NCI-H128 (cell line): ENCODE measurements around the gene RHOH.
A peak's percentile ranks its signal among the peaks of the same experiment; 100 is the strongest.
"Not testable (repeated sequence)": the region's sequence is repeated elsewhere in the genome, so short reads cannot be mapped to it uniquely, and the experiment has no call there.

Experiments used
- DNase-seq: peaks from one replicate; lab custom pipeline; 2025; ENCODE audit not compliant: unreplicated experiment; lab: John Stamatoyannopoulos, UW

RHOH gene

GRCh38 chr4:40196724-40197281 is at the start of gene RHOH:
RHOH (plus strand) TSS chr4:40197031; CDS start chr4:40243387, 46,356 bp downstream.
- no peak for DNase-seq

- not testable (repeated sequence) for DNase-seq
These were observed 49.3 kb upstream of the RHOH start for GRCh38 chr4:40147490-40147889.

GRCh38 chr4:40149960-40150385 is 46.9 kb upstream of the RHOH start:
- DNase-seq = peak; percentile 12

GRCh38 chr4:40150932-40151331 is 45.9 kb upstream of the RHOH start:
- DNase-seq = no peak

GRCh38 chr4:40152637-40153036 is 44.2 kb upstream of the RHOH start:
- DNase-seq = no peak

- no peak for DNase-seq
These were observed 39.4 kb upstream of the RHOH start for GRCh38 chr4:40157436-40157835.

- DNase-seq = no peak
These were observed 36.6 kb upstream of the RHOH start for GRCh38 chr4:40160258-40160657.

- no peak for DNase-seq
These were observed 32.4 kb upstream of the RHOH start for GRCh38 chr4:40164459-40164858.

- no peak for DNase-seq
These were observed 30.9 kb upstream of the RHOH start for GRCh38 chr4:40165916-40166315.

GRCh38 chr4:40168070-40168469 is 28.8 kb upstream of the RHOH start:
- no peak for DNase-seq

- DNase-seq = no peak
These were observed 26.2 kb upstream of the RHOH start for GRCh38 chr4:40170588-40170987.

- DNase-seq = no peak
These were observed 23.4 kb upstream of the RHOH start for GRCh38 chr4:40173470-40173875.

- DNase-seq = no peak
These were observed 20.2 kb upstream of the RHOH start for GRCh38 chr4:40176602-40177001.

GRCh38 chr4:40177591-40177990 is 19.2 kb upstream of the RHOH start:
- no peak for DNase-seq

GRCh38 chr4:40178672-40179071 is 18.2 kb upstream of the RHOH start:
- DNase-seq = no peak

GRCh38 chr4:40179360-40179759 is 17.5 kb upstream of the RHOH start:
- DNase-seq = no peak

GRCh38 chr4:40180356-40180755 is 16.5 kb upstream of the RHOH start:
- DNase-seq = no peak

- DNase-seq = no peak
These were observed 14.8 kb upstream of the RHOH start for GRCh38 chr4:40182001-40182400.

GRCh38 chr4:40182954-40183353 is 13.9 kb upstream of the RHOH start:
- DNase-seq = no peak

GRCh38 chr4:40183615-40184411 is 13.0 kb upstream of the RHOH start:
- DNase-seq = no peak

GRCh38 chr4:40185830-40186664 is 10.8 kb upstream of the RHOH start:
- DNase-seq = no peak

GRCh38 chr4:40186665-40187014 is 10.2 kb upstream of the RHOH start:
- no peak for DNase-seq
